ENCODE measurements around the gene ZNF771.

The ZNF771 gene

GRCh38 chr16:30399435-30400186 lies 7.8 kb upstream of the ZNF771 start:
- no peak for DNase-seq

- no peak for DNase-seq
Observed at GRCh38 chr16:30401768-30402425, 5.5 kb upstream of the ZNF771 start.

- DNase-seq, result no peak
Observed at GRCh38 chr16:30406795-30407101, 658 bp upstream of the ZNF771 start.

- no peak for DNase-seq
Observed at GRCh38 chr16:30407804-30408534, 563 bp downstream of the ZNF771 start.

- peak; percentile 91 to 93 for DNase-seq
Observed at GRCh38 chr16:30409125-30410060, 2.0 kb downstream of the ZNF771 start.

- no peak for DNase-seq
Observed at GRCh38 chr16:30413112-30413806, 5.9 kb downstream of the ZNF771 start.

- no peak for DNase-seq
Observed at GRCh38 chr16:30414159-30414558, 6.8 kb downstream of the ZNF771 start.

- DNase-seq, result no peak
Observed at GRCh38 chr16:30416047-30416603, 8.7 kb downstream of the ZNF771 start.

GRCh38 chr16:30416624-30417528 lies 9.5 kb downstream of the ZNF771 start:
- no peak for DNase-seq

GRCh38 chr16:30417529-30418349 lies 10.3 kb downstream of the ZNF771 start:
- DNase-seq, result peak; percentile 91 to 92

- no peak for DNase-seq
Observed at GRCh38 chr16:30418350-30419181, 11.2 kb downstream of the ZNF771 start.

- no peak for DNase-seq
Observed at GRCh38 chr16:30421010-30421409, 13.6 kb downstream of the ZNF771 start.

GRCh38 chr16:30428055-30428454 lies 20.6 kb downstream of the ZNF771 start:
- DNase-seq, result no peak

- DNase-seq, result no peak
Observed at GRCh38 chr16:30429418-30429677, 21.9 kb downstream of the ZNF771 start.

- DNase-seq, result peak; percentile 99
Observed at GRCh38 chr16:30429678-30430427, 22.4 kb downstream of the ZNF771 start, which contains the start of gene DCTPP1. Gene DCTPP1 (minus strand): TSS chr16:30430030. CDS start chr16:30429980, 50 bp downstream.

- DNase-seq, result no peak
Observed at GRCh38 chr16:30430428-30430970, 23.1 kb downstream of the ZNF771 start.

- DNase-seq, result no peak
Observed at GRCh38 chr16:30434852-30435251, 27.4 kb downstream of the ZNF771 start.

- DNase-seq, result no peak
Observed at GRCh38 chr16:30437511-30438046, 30.2 kb downstream of the ZNF771 start.
